Measurements from ENCODE around the gene BRD4.

GRCh38 chr19:15291548-15292021, 40.8 kb downstream of the BRD4 start:
- TF ChIP-seq TAF1 (IDR thresholded peaks at IDR 0.05; ENCODE audit: low read depth): no peak
- no peak for TF ChIP-seq MAX (IDR thresholded peaks at IDR 0.05)
- no peak for TF ChIP-seq CEBPB (IDR thresholded peaks at IDR 0.05)
- no peak for TF ChIP-seq RAD21 (IDR thresholded peaks at IDR 0.05; ENCODE audit: low read depth)
